IMR-90 (cell line): Measurements from ENCODE around the gene APLF. TPM values are rescaled to one million over a fixed set of nuclear protein-coding genes. Genes with fewer than 3 reads are reported as not detected.

Experiments used
- ATAC-seq: fragments of 200-7000 bp; cut with Tn5 transposase; 2 replicates; pipeline ENCODE4 v1.9.1; 2020; ENCODE audit warnings: low read depth, mild to moderate bottlenecking, moderate library complexity
- BruUV-seq: library from RNA; stranded (reverse); fragments of 400-500 nt; replicated peaks from 2 replicates; lab custom pipeline; 2021; lab: Mats Ljungman, UMichigan
- CTCF ChIA-PET: fragments of 300-600 bp; formaldehyde crosslinking; extraction: SDS; loops from one replicate; lab custom pipeline; 2021; ENCODE audit warnings: antibody characterized with exemption; lab: Yijun Ruan, JAX
- POLR2A ChIA-PET: fragments of 300-600 bp; sonication (Branson Sonifier 250); formaldehyde crosslinking; loops from one replicate; lab custom pipeline; 2022; ENCODE audit warnings: antibody characterized with exemption; ENCODE audit not compliant: unreplicated experiment; lab: Charles Lee
- DNase-seq: peaks from one replicate; pipeline ENCODE4 v3.0.0; 2013
- H2AFZ ChIP-seq: replicated peaks from 2 replicates; pipeline ENCODE3; 2013; ENCODE audit warnings: low read length, mild to moderate bottlenecking; ENCODE audit not compliant: poor library complexity
- H2AK5ac ChIP-seq: 2 replicates; pipeline ENCODE4 v1.6.1; 2013; ENCODE audit warnings: low read depth, low read length, inconsistent platforms
- H2AK9ac ChIP-seq: replicated peaks from 2 replicates; pipeline ENCODE3; 2013; ENCODE audit warnings: mild to moderate bottlenecking, low read depth, low read length, moderate library complexity; ENCODE audit not compliant: poor library complexity
- H2BK120ac ChIP-seq: 2 replicates; pipeline ENCODE4 v1.6.1; 2013; ENCODE audit warnings: low read depth, low read length, inconsistent platforms
- H2BK15ac ChIP-seq: 3 replicates; pipeline ENCODE4 v1.6.1; 2013; ENCODE audit warnings: low read depth, low read length, inconsistent platforms
- H2BK20ac ChIP-seq: 2 replicates; pipeline ENCODE4 v1.6.1; 2013; ENCODE audit warnings: low read depth, mild to moderate bottlenecking, inconsistent platforms, low read length, moderate library complexity
- H2BK5ac ChIP-seq: 2 replicates; pipeline ENCODE4 v1.6.1; 2013; ENCODE audit warnings: mild to moderate bottlenecking, low read depth, low read length, inconsistent platforms; ENCODE audit not compliant: poor library complexity, severe bottlenecking
- H3K14ac ChIP-seq: replicated peaks from 2 replicates; pipeline ENCODE4 v1.6.1; 2013; ENCODE audit warnings: low read depth, low read length, inconsistent platforms
- H3K18ac ChIP-seq: 2 replicates; pipeline ENCODE4 v1.6.1; 2013; ENCODE audit warnings: low read depth, low read length, control low read depth
- H3K23ac ChIP-seq: 2 replicates; pipeline ENCODE4 v1.6.1; 2013; ENCODE audit warnings: low read depth, low read length, inconsistent platforms
- H3K27ac ChIP-seq: 2 replicates; pipeline ENCODE4 v1.5.1; 2013; ENCODE audit warnings: mild to moderate bottlenecking, control low read depth, low read length; ENCODE audit not compliant: insufficient read depth
- H3K27me3 ChIP-seq: 2 replicates; pipeline ENCODE4 v1.6.1; 2013; ENCODE audit warnings: low read length; ENCODE audit not compliant: control insufficient read depth, insufficient read depth
- H3K36me3 ChIP-seq: 2 replicates; pipeline ENCODE4 v1.6.1; 2013; ENCODE audit warnings: low read length, mixed read lengths; ENCODE audit not compliant: control insufficient read depth, insufficient read depth
- H3K4ac ChIP-seq: 2 replicates; pipeline ENCODE4 v1.6.1; 2013; ENCODE audit warnings: low read depth, low read length, inconsistent platforms
- H3K4me1 ChIP-seq: 2 replicates; pipeline ENCODE4 v1.6.1; 2013; ENCODE audit warnings: low read length, mixed read lengths; ENCODE audit not compliant: control insufficient read depth, insufficient read depth
- H3K4me2 ChIP-seq: 2 replicates; pipeline ENCODE4 v1.6.1; 2013; ENCODE audit warnings: low read depth, mild to moderate bottlenecking, control low read depth, low read length, moderate library complexity
- H3K4me3 ChIP-seq: 2 replicates; pipeline ENCODE4 v1.5.1; 2013; ENCODE audit warnings: low read depth, mild to moderate bottlenecking, control low read depth, low read length, moderate library complexity; ENCODE audit not compliant: insufficient read depth
- H3K56ac ChIP-seq: 2 replicates; pipeline ENCODE4 v1.6.1; 2013; ENCODE audit warnings: low read length, inconsistent platforms; ENCODE audit not compliant: insufficient read depth; ENCODE audit errors: extremely low read depth
- H3K79me1 ChIP-seq, 2 experiments: 2 replicates each; pipeline ENCODE4 v1.6.1; 2013; ENCODE audit warnings: low read length in 2 of 2, inconsistent platforms in 1 of 2, low read depth in 1 of 2
- H3K9ac ChIP-seq: 2 replicates; pipeline ENCODE4 v1.6.1; 2013; ENCODE audit warnings: low read depth, low read length, control low read depth
- H3K9me1 ChIP-seq: 2 replicates; pipeline ENCODE4 v1.6.1; 2013; ENCODE audit warnings: low read length, inconsistent platforms; ENCODE audit not compliant: insufficient read depth
- H3K9me3 ChIP-seq: 2 replicates; pipeline ENCODE4 v1.6.1; 2013; ENCODE audit warnings: low read length; ENCODE audit not compliant: control insufficient read depth, insufficient read depth
- H4K20me1 ChIP-seq: 2 replicates; pipeline ENCODE4 v1.6.1; 2013; ENCODE audit warnings: low read length, inconsistent platforms; ENCODE audit not compliant: insufficient read depth
- H4K5ac ChIP-seq: 2 replicates; pipeline ENCODE4 v1.6.1; 2013; ENCODE audit warnings: mild to moderate bottlenecking, low read depth, low read length, control low read depth
- H4K8ac ChIP-seq, 2 experiments: 2 replicates each; pipeline ENCODE4 v1.6.1; 2013; ENCODE audit warnings: low read depth in 2 of 2, low read length in 2 of 2, control low read depth in 1 of 2, inconsistent platforms in 1 of 2
- H4K91ac ChIP-seq: 2 replicates; pipeline ENCODE4 v1.6.1; 2013; ENCODE audit warnings: low read depth, low read length, inconsistent platforms; ENCODE audit not compliant: insufficient read depth
- BHLHE40 ChIP-seq: fragments of 150-350 bp; IDR thresholded peaks from 2 replicates; pipeline ENCODE4 v1.6.1; 2016; ENCODE audit warnings: mild to moderate bottlenecking, low read depth, low read length
- CEBPB ChIP-seq: IDR thresholded peaks from 2 replicates; pipeline ENCODE4 v1.6.1; 2012; ENCODE audit warnings: low read depth, low read length, improper control_type of control experiment
- CTCF ChIP-seq: conservative IDR thresholded peaks from 2 replicates; pipeline ENCODE4 v1.5.1; 2012; ENCODE audit warnings: mild to moderate bottlenecking, low read depth, low read length, improper control_type of control experiment
- RFX5 ChIP-seq: IDR thresholded peaks from 2 replicates; pipeline ENCODE4 v1.8.0; 2012; ENCODE audit warnings: low read depth, mild to moderate bottlenecking, low read length, moderate library complexity
- WGBS, 2 experiments: methylation state at CpG; one replicate each; pipeline versions ENCODE4 v1.1.5 to v1.1.7; 2013; ENCODE audit warnings: missing lambda C conversion rate in 2 of 2; ENCODE audit not compliant: insufficient read length in 1 of 2; ENCODE audit errors: extremely low coverage in 2 of 2; 5-methylcytosine and 5-hydroxymethylcytosine counted together
- dilution Hi-C: fragments of 300-500 bp; cut with HindIII; formaldehyde crosslinking; loops from one replicate; pipeline ENCODE4 v1.14.3; 2018; ENCODE audit warnings: low sequenced_read_pairs; ENCODE audit not compliant: unreplicated experiment
- in situ Hi-C: fragments of 300-500 bp; cut with MboI; formaldehyde crosslinking; loops from 3 replicates; pipeline ENCODE4 v1.14.3; 2019; ENCODE audit warnings: low sequenced_read_pairs, inconsistent platforms, mixed read lengths
- intact Hi-C: fragments of 100-400 bp; cut with micrococcal nuclease; formaldehyde crosslinking; loops from 2 replicates; pipeline ENCODE4 v1.10.0; 2022
- polyA plus RNA-seq, 3 experiments: library from polyadenylated mRNA; depleted of rRNA; stranded (reverse); fragments of >200 nt; gene quantifications; 2 replicates each; pipeline ENCODE4 v1.2.3, GENCODE V29; 2012; ENCODE audit warnings: low replicate concordance in 1 of 3
- total RNA-seq: library from RNA; depleted of rRNA; stranded (reverse); fragments of >200 nt; gene quantifications from 2 replicates; pipeline ENCODE4 v1.2.3, GENCODE V29; 2012
- TF ChIP-seq, protein P1 (sequence below): fragments of 150-350 bp; IDR thresholded peaks from 2 replicates; pipeline ENCODE4 v1.6.1; 2016; ENCODE audit warnings: low read depth, mild to moderate bottlenecking, low read length, moderate library complexity, borderline replicate concordance

Gene APLF
- total and polyA plus RNA-seq, 2 of the 4 experiments (the other 2 are of a cell fraction): 1.5 to 2.3 TPM

DNA sequence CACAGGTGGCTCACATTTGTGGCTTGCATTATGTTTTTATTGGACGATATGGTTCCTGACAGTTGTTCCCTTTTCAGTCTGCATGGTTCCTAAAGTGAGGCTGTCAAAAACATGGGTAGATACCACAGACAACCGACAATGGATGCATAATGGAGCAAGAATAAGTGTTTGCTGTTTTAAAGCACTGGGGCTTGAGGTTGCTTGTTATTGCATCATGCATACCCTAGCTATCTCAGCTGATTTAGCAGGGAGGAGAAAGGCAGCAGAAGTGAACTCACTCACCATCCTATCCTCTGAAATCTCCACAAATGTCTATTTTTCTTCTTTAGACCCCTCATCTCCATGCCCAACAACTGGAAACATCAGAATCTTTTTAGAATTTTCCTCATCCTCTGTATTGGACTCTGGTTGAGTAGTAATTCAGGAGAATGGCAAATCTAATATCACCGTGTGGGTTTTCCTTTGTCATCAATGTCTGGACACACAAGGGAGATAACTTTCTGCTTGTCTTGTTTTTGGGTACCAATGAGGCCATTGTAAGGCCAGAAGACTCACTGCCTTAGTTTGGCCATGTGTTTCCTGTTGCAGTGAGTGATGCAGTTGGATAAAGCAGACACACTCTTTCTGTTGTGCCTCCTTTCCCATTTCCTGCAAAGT lies 47.0 kb upstream of the APLF start:
- H2BK120ac ChIP-seq: peak overlapping the region; percentile 84; the same call in 1 of the 2 replicates
- no peak overlapping the region for H3K9ac ChIP-seq
- H3K4me2 ChIP-seq: no peak overlapping the region
- no peak overlapping the region for H2AK9ac ChIP-seq
- peak overlapping the region; percentile 68; the same call in 1 of the 2 replicates for H4K5ac ChIP-seq
- H3K56ac ChIP-seq: no peak overlapping the region
- no peak overlapping the region for H2AK5ac ChIP-seq
- H4K91ac ChIP-seq: peak overlapping the region; percentile 79
- H3K4ac ChIP-seq: peak overlapping the region; percentile 17; the same call in 1 of the 2 replicates
- no peaks in the 10 kb centered on the region for H3K4me1 ChIP-seq
- no peaks in the 10 kb centered on the region for H3K9me1 ChIP-seq
- CTCF ChIA-PET: no interaction called here
- H3K14ac ChIP-seq: no peak overlapping the region
- no TSS peak for BruUV-seq
- ATAC-seq: peak; percentile 37
- H4K20me1 ChIP-seq: no peaks in the 10 kb centered on the region
- POLR2A ChIA-PET: no interaction called here
- peaks cover under 1% of the 10 kb centered on the region; the same call in 1 of the 2 replicates for H3K9me3 ChIP-seq
- H3K27me3 ChIP-seq: peaks cover 48% of the 10 kb centered on the region
- no peak overlapping the region for H2AFZ ChIP-seq
- dilution Hi-C loops: no loop called here
- peak overlapping the region; percentile 35; the same call in 1 of the 2 replicates for H3K18ac ChIP-seq
- H3K23ac ChIP-seq: 0 out of 2 replicates have a peak overlapping the region, but pooled peaks have one; percentile 3
- no peak overlapping the region for H2BK5ac ChIP-seq
- WGBS, 2 experiments: 100% methylated on average over 1 of the region's 3 CpGs; no CpG with 5 or more reads in 1 of the 2 experiments
- H2BK15ac ChIP-seq: peak overlapping the region; percentile 4; the same call in 1 of the 3 replicates
- DNase-seq: peak; percentile 47
- intact Hi-C loops: loop anchor here (5.0 kb wide), 1 partner anchor 53 kb away; the partner anchor contains the start of gene PLEK
- H4K8ac ChIP-seq: peak overlapping the region; percentile 7 to 22; a peak in 2 of 4 replicates
- H2BK20ac ChIP-seq: peak overlapping the region; percentile 63; the same call in 1 of the 2 replicates
- no peaks in the 10 kb centered on the region for H3K36me3 ChIP-seq
- in situ Hi-C loops: no loop called here
- H3K79me1 ChIP-seq: no peaks in the 10 kb centered on the region
- TF ChIP-seq CEBPB (peak; percentile 92), RFX5 (no peak), CTCF (no peak), BHLHE40 (no peak)
- TF ChIP-seq, protein P1, sequence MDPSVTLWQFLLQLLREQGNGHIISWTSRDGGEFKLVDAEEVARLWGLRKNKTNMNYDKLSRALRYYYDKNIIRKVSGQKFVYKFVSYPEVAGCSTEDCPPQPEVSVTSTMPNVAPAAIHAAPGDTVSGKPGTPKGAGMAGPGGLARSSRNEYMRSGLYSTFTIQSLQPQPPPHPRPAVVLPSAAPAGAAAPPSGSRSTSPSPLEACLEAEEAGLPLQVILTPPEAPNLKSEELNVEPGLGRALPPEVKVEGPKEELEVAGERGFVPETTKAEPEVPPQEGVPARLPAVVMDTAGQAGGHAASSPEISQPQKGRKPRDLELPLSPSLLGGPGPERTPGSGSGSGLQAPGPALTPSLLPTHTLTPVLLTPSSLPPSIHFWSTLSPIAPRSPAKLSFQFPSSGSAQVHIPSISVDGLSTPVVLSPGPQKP: no peak
- H3K4me3 ChIP-seq: no peak overlapping the region
- no peak overlapping the region for H3K27ac ChIP-seq
